ENCODE measurements around the gene ITPK1.

The ITPK1 gene

DNA sequence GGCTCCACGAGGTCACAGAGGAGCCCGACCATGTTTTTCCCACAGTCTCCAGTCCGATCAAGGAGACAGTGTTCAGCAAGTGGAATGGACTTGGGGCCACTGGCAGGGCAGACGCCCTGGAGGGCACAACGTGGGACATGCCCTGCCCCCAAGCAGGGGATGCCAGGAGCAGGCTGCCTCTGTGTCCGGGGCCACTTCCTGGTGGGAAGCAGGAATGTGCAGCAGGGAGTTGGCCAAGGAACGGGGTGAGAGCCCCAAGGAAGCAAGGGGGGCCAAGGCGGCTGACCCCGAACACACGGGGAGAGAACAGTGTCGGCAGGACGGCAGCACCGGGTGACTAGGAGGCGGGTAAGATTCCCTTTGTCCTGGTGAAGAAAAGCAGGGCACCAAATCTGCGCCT lies 100.2 kb downstream of the ITPK1 start:
- Histone ChIP-seq H3K9ac (ENCODE audit: low read length in 2 of 2) (no peak overlapping the region), H3K4me3 (ENCODE audit: low read length in 2 of 2) (no peak overlapping the region), H3K36me3 (ENCODE audit: control insufficient read depth in 2 of 2, insufficient read depth in 2 of 2, low read length in 2 of 2) (peaks cover 0 to 7% of the 10 kb centered on the region in 2 donors), H3K4me1 (ENCODE audit: control insufficient read depth, insufficient read depth, low read length) (peaks cover 53% of the 10 kb centered on the region), H3K27me3 (ENCODE audit: control insufficient read depth in 1 of 2, insufficient read depth in 2 of 2, low read length in 2 of 2) (no peaks in the 10 kb centered on the region), H3K27ac (ENCODE audit: low read length) (no peak overlapping the region), H3K9me3 (ENCODE audit: control insufficient read depth in 2 of 2, low read length in 2 of 2) (no peaks in the 10 kb centered on the region)

DNA sequence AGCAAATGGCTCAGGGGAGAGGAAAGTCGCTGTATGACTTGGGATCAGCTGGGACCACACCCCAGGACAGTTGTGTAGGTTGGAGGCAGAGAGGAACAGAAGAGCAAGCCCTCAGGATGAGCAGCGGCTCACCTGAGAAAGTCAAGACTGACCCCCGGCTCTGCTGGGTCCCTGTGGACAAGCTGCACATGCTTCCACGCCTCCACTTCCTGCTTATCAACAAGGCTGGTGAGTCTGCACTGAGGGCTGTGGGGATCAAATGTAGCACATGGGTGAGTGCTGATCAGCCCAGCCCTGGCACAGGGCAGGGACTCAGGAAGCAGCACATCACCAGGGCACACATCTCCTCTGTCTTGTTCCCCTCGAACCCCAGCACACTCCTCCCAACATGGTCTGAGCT lies 100.7 kb downstream of the ITPK1 start:
- H3K27me3 ChIP-seq (ENCODE audit: control insufficient read depth in 1 of 2, insufficient read depth in 2 of 2, low read length in 2 of 2): no peaks in the 10 kb centered on the region
- no peak overlapping the region for H3K27ac ChIP-seq (ENCODE audit: low read length)
- peaks cover 53% of the 10 kb centered on the region for H3K4me1 ChIP-seq (ENCODE audit: control insufficient read depth, insufficient read depth, low read length)
- no peak overlapping the region for H3K9ac ChIP-seq (ENCODE audit: low read length in 2 of 2)
- no peak overlapping the region for H3K4me3 ChIP-seq (ENCODE audit: low read length in 2 of 2)
- peaks cover 0 to 7% of the 10 kb centered on the region in 2 donors for H3K36me3 ChIP-seq (ENCODE audit: control insufficient read depth in 2 of 2, insufficient read depth in 2 of 2, low read length in 2 of 2)
- no peaks in the 10 kb centered on the region for H3K9me3 ChIP-seq (ENCODE audit: control insufficient read depth in 2 of 2, low read length in 2 of 2)

DNA sequence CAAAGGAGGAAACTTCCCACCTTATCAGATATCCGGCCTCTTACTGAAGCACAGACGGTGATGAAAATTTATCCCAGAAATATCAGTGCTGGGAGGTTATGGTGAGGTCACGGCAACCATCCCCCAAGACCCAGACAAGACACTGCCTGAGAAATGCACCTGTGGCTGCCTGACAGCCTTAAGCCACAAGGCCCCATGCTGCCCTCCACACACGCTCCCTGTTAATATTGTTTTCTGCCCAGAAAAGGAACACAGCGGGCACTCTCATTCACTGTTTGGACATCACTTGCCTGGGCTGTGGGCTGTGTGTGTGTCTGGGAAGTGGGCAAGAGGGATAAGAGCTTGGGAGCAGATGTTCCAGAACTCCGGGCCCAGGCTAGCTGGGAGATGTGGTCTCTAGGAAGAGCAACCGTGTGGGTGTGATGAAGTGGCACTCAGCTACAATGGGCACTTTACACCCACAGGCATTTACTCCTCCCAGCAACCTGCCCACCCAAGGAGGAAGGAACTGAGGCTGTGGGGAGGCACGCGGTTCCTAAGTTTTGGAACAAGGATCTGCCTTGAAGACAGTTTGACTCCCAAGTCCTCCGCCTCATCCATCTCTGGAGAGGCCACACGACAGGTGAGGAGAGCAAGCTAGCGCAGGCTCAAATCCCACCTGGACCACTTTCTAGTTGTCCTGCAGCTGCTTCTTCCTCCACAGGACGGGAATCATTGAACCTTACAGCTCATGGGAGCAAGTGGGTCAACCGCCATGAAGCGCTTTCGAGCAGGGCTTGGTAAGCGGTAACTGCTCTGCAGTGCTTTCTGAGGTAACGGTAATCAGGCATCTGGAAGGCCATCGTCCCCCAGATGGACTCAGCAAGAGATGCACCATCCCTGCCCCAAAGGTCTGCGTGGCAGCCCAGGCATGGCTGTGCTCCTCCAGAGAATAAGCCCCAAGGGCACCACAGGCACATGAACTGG lies 101.4 kb downstream of the ITPK1 start:
- no peak overlapping the region for H3K27ac ChIP-seq (ENCODE audit: low read length)
- peaks cover 47% of the 10 kb centered on the region for H3K4me1 ChIP-seq (ENCODE audit: control insufficient read depth, insufficient read depth, low read length)
- peaks cover 0 to 7% of the 10 kb centered on the region in 2 donors for H3K36me3 ChIP-seq (ENCODE audit: control insufficient read depth in 2 of 2, insufficient read depth in 2 of 2, low read length in 2 of 2)
- H3K4me3 ChIP-seq (ENCODE audit: low read length in 2 of 2): no peak overlapping the region
- H3K9me3 ChIP-seq (ENCODE audit: control insufficient read depth in 2 of 2, low read length in 2 of 2): no peaks in the 10 kb centered on the region
- no peaks in the 10 kb centered on the region for H3K27me3 ChIP-seq (ENCODE audit: control insufficient read depth in 1 of 2, insufficient read depth in 2 of 2, low read length in 2 of 2)
- H3K9ac ChIP-seq (ENCODE audit: low read length in 2 of 2): no peak overlapping the region

GRCh38 chr14:93012951-93013719 lies 102.6 kb downstream of the ITPK1 start:
- no peak overlapping the region for H3K9ac ChIP-seq (ENCODE audit: low read length in 2 of 2)
- H3K27ac ChIP-seq (ENCODE audit: low read length): no peak overlapping the region
- peaks cover 0 to 7% of the 10 kb centered on the region in 2 donors for H3K36me3 ChIP-seq (ENCODE audit: control insufficient read depth in 2 of 2, insufficient read depth in 2 of 2, low read length in 2 of 2)
- H3K4me1 ChIP-seq (ENCODE audit: control insufficient read depth, insufficient read depth, low read length): peaks cover 44% of the 10 kb centered on the region
- no peaks in the 10 kb centered on the region for H3K9me3 ChIP-seq (ENCODE audit: control insufficient read depth in 2 of 2, low read length in 2 of 2)
- no peak overlapping the region for H3K4me3 ChIP-seq (ENCODE audit: low read length in 2 of 2)
- no peaks in the 10 kb centered on the region for H3K27me3 ChIP-seq (ENCODE audit: control insufficient read depth in 1 of 2, insufficient read depth in 2 of 2, low read length in 2 of 2)

DNA sequence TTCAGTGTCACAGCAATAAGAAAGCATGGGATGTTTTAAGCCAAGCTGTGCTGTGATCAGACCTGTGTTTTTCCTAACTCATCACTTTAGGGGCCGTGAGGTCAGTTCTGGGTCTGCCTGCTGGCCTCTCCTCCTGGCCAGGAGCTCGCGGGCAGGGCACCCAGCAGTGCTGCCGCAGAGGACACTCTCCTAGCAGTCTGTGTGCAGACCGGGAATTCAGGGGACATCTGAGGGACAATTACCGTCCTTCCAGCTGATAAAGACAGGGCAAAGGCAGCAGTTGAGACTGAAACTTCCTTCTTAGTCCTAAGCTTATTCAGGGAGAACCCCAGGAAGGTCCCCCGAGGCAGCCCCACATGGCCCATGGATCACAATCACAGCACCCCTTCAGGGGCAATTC lies 103.2 kb downstream of the ITPK1 start:
- Histone ChIP-seq H3K9me3 (ENCODE audit: control insufficient read depth in 2 of 2, low read length in 2 of 2) (no peaks in the 10 kb centered on the region), H3K4me1 (ENCODE audit: control insufficient read depth, insufficient read depth, low read length) (peaks cover 47% of the 10 kb centered on the region), H3K36me3 (ENCODE audit: control insufficient read depth in 2 of 2, insufficient read depth in 2 of 2, low read length in 2 of 2) (peaks cover 0 to 7% of the 10 kb centered on the region in 2 donors), H3K27me3 (ENCODE audit: control insufficient read depth in 1 of 2, insufficient read depth in 2 of 2, low read length in 2 of 2) (no peaks in the 10 kb centered on the region), H3K4me3 (ENCODE audit: low read length in 2 of 2) (no peak overlapping the region), H3K9ac (ENCODE audit: low read length in 2 of 2) (no peak overlapping the region), H3K27ac (ENCODE audit: low read length) (no peak overlapping the region)

GRCh38 chr14:93011650-93012325 lies 103.9 kb downstream of the ITPK1 start:
- Histone ChIP-seq H3K27ac (ENCODE audit: low read length) (no peak overlapping the region), H3K9ac (ENCODE audit: low read length in 2 of 2) (no peak overlapping the region), H3K9me3 (ENCODE audit: control insufficient read depth in 2 of 2, low read length in 2 of 2) (no peaks in the 10 kb centered on the region), H3K36me3 (ENCODE audit: control insufficient read depth in 2 of 2, insufficient read depth in 2 of 2, low read length in 2 of 2) (peaks cover 0 to 7% of the 10 kb centered on the region in 2 donors), H3K27me3 (ENCODE audit: control insufficient read depth in 1 of 2, insufficient read depth in 2 of 2, low read length in 2 of 2) (no peaks in the 10 kb centered on the region), H3K4me1 (ENCODE audit: control insufficient read depth, insufficient read depth, low read length) (peaks cover 47% of the 10 kb centered on the region), H3K4me3 (ENCODE audit: low read length in 2 of 2) (no peak overlapping the region)

DNA sequence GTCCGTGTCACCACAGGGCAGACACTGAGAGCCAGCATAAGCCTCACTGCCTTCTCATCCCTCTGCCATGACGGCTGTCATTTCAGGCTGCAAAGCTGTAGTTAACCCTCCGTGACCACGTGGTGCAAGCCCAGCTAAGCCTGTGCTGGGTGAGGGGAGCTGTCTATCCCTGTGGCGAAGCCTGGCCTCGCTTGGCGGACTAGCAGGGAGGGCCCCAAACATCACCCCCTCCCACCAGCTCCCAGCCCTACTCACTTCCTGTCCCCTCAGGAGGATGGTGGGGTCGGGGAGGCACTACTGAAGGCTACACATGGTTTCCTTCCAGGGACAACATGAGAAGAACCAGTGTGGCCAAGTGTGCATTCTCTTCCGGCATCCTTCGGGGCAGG lies 104.6 kb downstream of the ITPK1 start:
- Histone ChIP-seq H3K4me3 (ENCODE audit: low read length in 2 of 2) (no peak overlapping the region), H3K4me1 (ENCODE audit: control insufficient read depth, insufficient read depth, low read length) (peaks cover 54% of the 10 kb centered on the region), H3K36me3 (ENCODE audit: control insufficient read depth in 2 of 2, insufficient read depth in 2 of 2, low read length in 2 of 2) (peaks cover 0 to 6% of the 10 kb centered on the region in 2 donors), H3K9ac (ENCODE audit: low read length in 2 of 2) (no peak overlapping the region), H3K9me3 (ENCODE audit: control insufficient read depth in 2 of 2, low read length in 2 of 2) (no peaks in the 10 kb centered on the region), H3K27ac (ENCODE audit: low read length) (no peak overlapping the region), H3K27me3 (ENCODE audit: control insufficient read depth in 1 of 2, insufficient read depth in 2 of 2, low read length in 2 of 2) (no peaks in the 10 kb centered on the region)

DNA sequence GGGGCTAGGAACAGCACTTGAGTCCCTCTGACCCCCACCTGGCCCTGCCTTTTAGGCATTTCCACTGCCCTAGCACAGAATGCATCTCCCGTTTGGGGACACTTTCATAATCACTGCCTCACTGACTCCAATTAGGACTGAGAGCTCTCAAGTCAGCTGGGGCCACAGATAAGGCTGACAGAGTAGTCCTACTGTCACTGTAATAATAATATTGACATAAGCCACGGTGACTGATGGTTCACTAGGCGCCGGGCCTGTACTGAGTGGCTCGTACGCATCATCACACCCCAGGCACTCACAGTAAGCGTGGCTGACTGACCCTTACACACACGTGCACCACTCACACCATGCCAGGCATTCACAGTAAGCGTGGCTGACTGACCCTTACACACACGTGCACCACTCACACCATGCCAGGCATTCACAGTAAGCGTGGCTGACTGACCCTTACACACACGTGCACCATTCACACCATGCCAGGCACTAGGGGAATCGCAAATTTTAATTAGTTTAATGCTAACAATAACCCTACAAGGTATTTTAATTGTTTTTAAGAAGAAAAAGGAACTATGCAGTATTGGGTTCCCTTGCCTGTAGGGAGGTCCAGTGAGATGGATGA lies 105.1 kb downstream of the ITPK1 start:
- H3K36me3 ChIP-seq (ENCODE audit: control insufficient read depth in 2 of 2, insufficient read depth in 2 of 2, low read length in 2 of 2): peaks cover 0 to 3% of the 10 kb centered on the region in 2 donors
- no peaks in the 10 kb centered on the region for H3K9me3 ChIP-seq (ENCODE audit: control insufficient read depth in 2 of 2, low read length in 2 of 2)
- H3K4me1 ChIP-seq (ENCODE audit: control insufficient read depth, insufficient read depth, low read length): peaks cover 59% of the 10 kb centered on the region
- H3K27ac ChIP-seq (ENCODE audit: low read length): no peak overlapping the region
- no peak overlapping the region for H3K4me3 ChIP-seq (ENCODE audit: low read length in 2 of 2)
- H3K27me3 ChIP-seq (ENCODE audit: control insufficient read depth in 1 of 2, insufficient read depth in 2 of 2, low read length in 2 of 2): no peaks in the 10 kb centered on the region
- no peak overlapping the region for H3K9ac ChIP-seq (ENCODE audit: low read length in 2 of 2)

GRCh38 chr14:93010130-93010499 lies 105.6 kb downstream of the ITPK1 start:
- Histone ChIP-seq H3K4me3 (ENCODE audit: low read length in 2 of 2) (no peak overlapping the region), H3K36me3 (ENCODE audit: control insufficient read depth in 2 of 2, insufficient read depth in 2 of 2, low read length in 2 of 2) (no peaks in the 10 kb centered on the region), H3K9me3 (ENCODE audit: control insufficient read depth in 2 of 2, low read length in 2 of 2) (no peaks in the 10 kb centered on the region), H3K27me3 (ENCODE audit: control insufficient read depth in 1 of 2, insufficient read depth in 2 of 2, low read length in 2 of 2) (no peaks in the 10 kb centered on the region), H3K4me1 (ENCODE audit: control insufficient read depth, insufficient read depth, low read length) (peaks cover 64% of the 10 kb centered on the region), H3K9ac (ENCODE audit: low read length in 2 of 2) (no peak overlapping the region), H3K27ac (ENCODE audit: low read length) (no peak overlapping the region)

DNA sequence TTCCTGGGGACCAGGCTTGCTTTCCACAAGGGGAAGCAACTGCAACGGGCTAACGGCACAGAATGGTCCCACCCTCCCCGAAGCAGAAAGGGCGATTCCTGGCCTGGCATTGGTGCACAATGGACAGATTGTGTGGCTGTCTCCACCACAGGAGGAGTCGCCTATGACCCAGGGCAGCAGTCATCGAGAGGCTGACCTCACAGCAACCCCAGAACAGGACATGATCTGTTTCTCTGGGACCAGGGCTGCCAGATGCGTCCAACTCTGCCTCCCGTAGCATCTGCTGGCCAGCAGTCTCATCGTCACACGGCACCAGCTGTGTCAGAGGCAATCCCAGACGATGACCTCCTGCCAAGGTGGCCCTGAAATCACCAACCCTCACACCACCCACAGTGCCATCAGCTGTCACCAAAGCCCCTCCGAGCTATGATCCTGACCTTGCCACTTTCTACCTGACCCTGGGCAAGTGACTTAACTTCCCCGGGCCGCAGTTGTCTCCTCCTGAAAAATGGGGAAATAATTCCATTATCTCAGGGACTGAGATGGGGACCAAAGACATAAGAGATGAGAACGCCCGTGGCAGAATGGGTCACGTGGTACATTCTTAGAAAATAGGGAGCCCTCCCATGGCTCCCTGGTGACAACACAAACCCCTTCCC lies 106.1 kb downstream of the ITPK1 start:
- Histone ChIP-seq H3K4me3 (ENCODE audit: low read length in 2 of 2) (no peak overlapping the region), H3K9ac (ENCODE audit: low read length in 2 of 2) (no peak overlapping the region), H3K27me3 (ENCODE audit: control insufficient read depth in 1 of 2, insufficient read depth in 2 of 2, low read length in 2 of 2) (no peaks in the 10 kb centered on the region), H3K36me3 (ENCODE audit: control insufficient read depth in 2 of 2, insufficient read depth in 2 of 2, low read length in 2 of 2) (no peaks in the 10 kb centered on the region), H3K4me1 (ENCODE audit: control insufficient read depth, insufficient read depth, low read length) (peaks cover 67% of the 10 kb centered on the region), H3K9me3 (ENCODE audit: control insufficient read depth in 2 of 2, low read length in 2 of 2) (no peaks in the 10 kb centered on the region), H3K27ac (ENCODE audit: low read length) (no peak overlapping the region)

Measured in stomach smooth muscle (tissue), 2 donors.